ENCODE measurements around the gene MNAT1.
A peak's percentile ranks its signal among the peaks of the same experiment; 100 is the strongest.
"Not testable (repeated sequence)": the region's sequence is repeated elsewhere in the genome, so short reads cannot be mapped to it uniquely, and the experiment has no call there.

The MNAT1 gene

DNA sequence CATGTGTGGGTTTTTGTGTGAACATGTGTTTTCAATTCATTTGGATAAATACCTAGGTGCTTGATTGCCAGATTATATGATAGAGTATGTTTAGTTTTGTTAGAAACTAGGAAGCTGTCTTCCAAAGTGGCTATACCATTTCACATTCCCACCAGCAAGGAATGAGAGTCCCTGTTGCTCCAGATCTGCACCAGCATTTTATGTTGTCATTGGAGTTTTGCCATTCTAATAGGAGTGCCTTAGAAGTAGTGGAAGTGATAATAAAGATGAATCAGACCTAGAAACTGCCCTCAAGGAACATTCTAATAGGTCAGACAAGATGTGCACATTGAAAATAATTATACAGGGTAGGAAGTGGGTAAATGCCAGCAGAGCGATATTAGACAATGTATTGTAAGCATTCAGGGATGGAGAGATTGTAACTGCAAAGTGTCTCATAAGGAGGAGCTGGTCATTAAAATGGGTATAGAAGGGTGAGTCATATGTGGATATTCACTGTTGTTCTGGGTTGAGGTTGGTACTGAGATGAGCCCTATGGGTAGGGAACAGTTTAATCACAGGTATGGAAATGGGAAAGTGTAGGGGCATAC is 71.4 kb downstream of the MNAT1 start:
- TF ChIP-seq POLR2A (IDR thresholded peaks at IDR 0.05; ENCODE audit: low read length) (no peak), GATA1 (IDR thresholded peaks at IDR 0.05; ENCODE audit: low read depth, low read length) (no peak)

DNA sequence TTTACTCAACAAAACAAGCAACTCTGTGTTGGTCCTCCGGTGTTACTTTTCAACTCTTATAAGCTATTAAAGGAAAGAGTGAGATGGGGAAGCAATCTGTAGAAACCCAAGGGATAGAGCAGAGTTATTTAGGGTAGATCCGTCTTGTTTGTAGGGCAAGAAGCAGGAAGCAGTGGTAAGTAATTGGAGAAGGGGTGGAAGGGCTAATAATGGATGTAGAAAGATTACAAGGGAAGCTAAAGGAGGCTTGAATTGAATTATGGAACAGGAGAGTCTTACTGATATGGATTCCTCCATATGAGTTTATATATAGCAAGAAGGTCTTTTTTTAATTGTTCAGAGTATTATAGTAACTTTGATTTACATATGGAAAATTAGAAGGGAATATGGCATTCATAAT is 72.7 kb downstream of the MNAT1 start:
- TF ChIP-seq GATA1 (IDR thresholded peaks at IDR 0.05; ENCODE audit: low read depth, low read length) (no peak), POLR2A (IDR thresholded peaks at IDR 0.05; ENCODE audit: low read length) (no peak)
- DNase-seq, result no peak

More for the DNA sequence above, 71.4 kb downstream of the MNAT1 start:
- DNase-seq, result no peak

DNA sequence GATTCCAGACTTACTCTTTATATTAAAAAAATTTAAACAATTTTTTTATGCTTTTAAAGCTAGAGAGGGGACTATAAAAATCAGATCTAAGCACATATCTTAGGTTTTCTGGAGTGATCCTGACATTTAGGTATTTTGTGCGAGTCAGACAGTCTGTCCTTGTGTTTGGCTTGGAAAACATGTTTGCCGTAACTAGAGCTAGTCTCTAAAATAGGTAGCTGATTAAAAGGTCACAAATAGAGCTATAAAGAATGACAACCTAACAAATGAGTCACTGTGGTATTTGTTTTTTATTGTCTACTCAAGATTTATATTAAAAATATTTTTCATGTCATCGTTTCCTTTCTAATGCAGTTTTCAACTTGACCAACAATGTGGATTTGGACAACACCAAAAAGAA is 73.4 kb downstream of the MNAT1 start:
- no peak for DNase-seq
- no peak for TF ChIP-seq GATA1 (IDR thresholded peaks at IDR 0.05; ENCODE audit: low read depth, low read length)
- no peak for TF ChIP-seq POLR2A (IDR thresholded peaks at IDR 0.05; ENCODE audit: low read length)

DNA sequence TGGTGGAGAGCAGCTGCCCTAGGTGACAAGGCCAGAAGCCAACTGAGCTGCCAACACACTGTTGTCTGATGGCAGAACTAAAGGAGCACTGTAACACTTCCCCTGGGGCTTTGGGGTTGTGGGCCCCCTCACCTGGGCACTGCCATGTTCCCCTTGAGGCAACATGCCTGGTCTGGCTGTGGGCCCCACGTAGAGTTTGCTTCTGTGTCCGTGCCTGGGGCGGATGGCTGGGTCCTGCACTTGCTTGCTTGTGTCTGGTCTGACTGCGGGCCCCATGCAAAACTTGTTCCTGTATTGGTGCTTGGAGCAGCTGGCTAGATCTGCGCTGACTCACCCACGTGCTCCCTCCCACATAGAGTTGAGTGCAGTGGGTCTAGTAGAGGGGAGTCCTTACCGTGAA is 78.4 kb downstream of the MNAT1 start:
- DNase-seq, result no peak

DNA sequence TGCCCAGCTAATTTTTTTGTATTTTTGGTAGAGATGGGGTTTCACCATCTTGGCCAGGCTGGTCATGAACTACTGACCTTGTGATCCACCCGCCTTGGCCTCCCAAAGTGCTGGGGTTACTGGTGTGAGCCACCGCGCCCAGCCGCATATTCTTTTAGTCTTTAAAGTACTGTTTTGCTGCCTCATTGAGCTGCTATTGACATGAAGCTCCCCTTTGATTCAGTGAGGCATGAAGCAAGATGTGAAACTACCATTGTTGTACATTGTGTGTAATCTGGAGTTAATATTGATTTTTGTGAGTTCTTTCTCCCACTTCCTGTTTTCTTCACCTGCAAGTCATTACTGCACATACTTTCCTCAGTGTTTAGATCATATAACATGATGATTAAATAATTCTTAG is 80.8 kb downstream of the MNAT1 start:
- no peak for DNase-seq
- TF ChIP-seq GATA1 (IDR thresholded peaks at IDR 0.05; ENCODE audit: low read depth, low read length) (no peak), POLR2A (IDR thresholded peaks at IDR 0.05; ENCODE audit: low read length) (no peak)

More for the DNA sequence above, 78.4 kb downstream of the MNAT1 start:
- TF ChIP-seq GATA1 (IDR thresholded peaks at IDR 0.05; ENCODE audit: low read depth, low read length) (no peak), POLR2A (IDR thresholded peaks at IDR 0.05; ENCODE audit: low read length) (no peak)

DNA sequence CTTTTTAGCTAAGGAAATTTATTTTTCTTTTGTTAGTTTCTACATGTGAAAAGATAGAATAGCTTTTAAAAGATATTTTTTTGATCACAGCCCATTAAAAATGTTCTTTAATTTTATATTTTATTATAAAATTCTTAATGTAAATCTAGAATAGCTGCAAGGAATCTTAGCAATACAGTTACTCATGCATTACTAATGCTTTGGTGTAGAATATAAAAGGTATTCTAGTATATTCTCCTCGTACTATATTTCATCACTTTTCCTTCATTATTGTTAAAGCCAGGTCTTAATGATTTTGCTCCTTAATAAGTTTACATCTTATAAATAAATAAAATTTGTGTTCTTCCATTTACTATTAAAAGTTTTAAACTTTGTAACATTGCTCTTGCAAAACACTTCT is 82.6 kb downstream of the MNAT1 start:
- DNase-seq, result no peak
- TF ChIP-seq GATA1 (IDR thresholded peaks at IDR 0.05; ENCODE audit: low read depth, low read length), result no peak
- TF ChIP-seq POLR2A (IDR thresholded peaks at IDR 0.05; ENCODE audit: low read length), result no peak

DNA sequence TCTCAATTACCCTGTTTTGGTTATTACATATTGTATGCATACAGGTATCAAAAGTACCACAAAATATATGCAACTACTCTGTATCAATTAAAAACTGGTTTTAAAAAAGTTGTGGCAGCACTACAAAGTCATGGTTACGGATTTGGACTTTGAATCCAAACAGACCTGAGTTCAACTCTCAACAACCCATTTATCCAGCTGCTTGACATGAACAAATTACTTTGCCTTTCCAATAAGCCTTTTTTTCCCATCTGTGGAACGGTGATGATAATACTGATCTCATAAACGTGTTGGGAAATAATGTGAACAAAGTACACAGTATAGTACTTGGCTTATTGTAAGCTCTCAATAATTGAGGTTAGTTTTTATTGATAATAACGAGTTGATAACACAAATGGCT is 85.0 kb downstream of the MNAT1 start:
- no peak for DNase-seq
- TF ChIP-seq POLR2A (IDR thresholded peaks at IDR 0.05; ENCODE audit: low read length) (no peak), GATA1 (IDR thresholded peaks at IDR 0.05; ENCODE audit: low read depth, low read length) (no peak)

DNA sequence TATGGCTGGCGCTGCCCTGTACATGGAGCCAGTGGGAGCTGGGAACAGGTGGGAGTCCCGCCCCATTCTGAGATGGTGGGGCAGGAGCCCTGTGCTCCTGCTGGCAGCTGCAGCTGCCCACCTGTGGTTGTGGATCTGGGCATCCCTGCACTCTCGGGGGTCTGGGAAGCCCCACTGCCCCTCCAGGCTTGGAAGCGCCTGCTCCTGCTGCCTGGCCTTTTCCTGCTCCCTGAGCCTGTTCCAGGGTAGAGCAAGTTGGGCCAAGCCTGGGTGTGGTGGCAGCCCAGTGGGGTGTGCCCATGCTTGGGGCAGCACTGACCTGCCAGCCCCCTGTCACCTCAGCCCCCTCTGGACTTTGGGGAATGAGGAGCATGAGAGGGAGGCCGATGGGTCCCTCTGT is 104.0 kb downstream of the MNAT1 start:
- DNase-seq, result no peak
- TF ChIP-seq GATA1 (IDR thresholded peaks at IDR 0.05; ENCODE audit: low read depth, low read length) (no peak), POLR2A (IDR thresholded peaks at IDR 0.05; ENCODE audit: low read length) (no peak)

DNA sequence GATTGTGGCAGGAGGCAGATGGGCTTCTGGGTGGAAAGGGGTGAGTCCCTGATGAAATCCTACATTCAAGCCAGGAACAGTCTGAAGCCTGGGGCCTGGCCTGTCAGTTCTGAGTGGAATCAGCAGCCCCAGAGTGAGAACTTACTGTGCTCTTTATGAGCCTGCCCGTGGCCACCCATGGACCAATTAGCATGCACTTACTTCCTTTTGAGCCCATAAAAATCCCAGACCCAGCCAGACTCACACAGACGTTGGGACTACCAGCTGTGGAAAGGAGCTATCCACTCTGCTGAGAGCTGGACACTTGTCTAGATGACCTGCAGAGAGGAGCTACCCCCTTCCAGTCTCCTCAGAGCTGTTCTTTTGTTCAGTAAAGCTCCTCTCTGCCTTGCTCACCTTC is 104.5 kb downstream of the MNAT1 start:
- DNase-seq, result no peak
- no peak for TF ChIP-seq GATA1 (IDR thresholded peaks at IDR 0.05; ENCODE audit: low read depth, low read length)
- no peak for TF ChIP-seq POLR2A (IDR thresholded peaks at IDR 0.05; ENCODE audit: low read length)

DNA sequence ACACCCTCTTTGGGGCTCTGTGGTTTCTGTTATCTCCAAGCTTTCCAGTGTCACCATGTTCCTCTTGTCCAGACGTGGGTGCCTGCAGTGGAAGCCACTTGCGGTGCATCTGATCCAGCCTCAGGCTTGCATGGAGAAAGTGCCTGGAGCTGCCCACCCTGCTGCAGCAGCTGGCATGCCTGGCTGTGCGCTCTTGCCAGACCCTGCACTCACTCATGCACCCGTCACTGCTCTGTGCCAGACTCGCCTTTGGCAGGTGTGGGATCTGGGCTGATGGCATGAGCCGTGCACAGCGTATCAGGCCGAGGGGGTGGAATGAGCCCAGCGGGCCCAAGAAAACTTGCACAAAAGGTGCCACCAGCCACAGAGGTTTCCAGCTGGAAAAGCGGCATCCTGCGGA is 105.1 kb downstream of the MNAT1 start:
- no peak for TF ChIP-seq POLR2A (IDR thresholded peaks at IDR 0.05; ENCODE audit: low read length)
- TF ChIP-seq GATA1 (IDR thresholded peaks at IDR 0.05; ENCODE audit: low read depth, low read length), result no peak
- no peak for DNase-seq

DNA sequence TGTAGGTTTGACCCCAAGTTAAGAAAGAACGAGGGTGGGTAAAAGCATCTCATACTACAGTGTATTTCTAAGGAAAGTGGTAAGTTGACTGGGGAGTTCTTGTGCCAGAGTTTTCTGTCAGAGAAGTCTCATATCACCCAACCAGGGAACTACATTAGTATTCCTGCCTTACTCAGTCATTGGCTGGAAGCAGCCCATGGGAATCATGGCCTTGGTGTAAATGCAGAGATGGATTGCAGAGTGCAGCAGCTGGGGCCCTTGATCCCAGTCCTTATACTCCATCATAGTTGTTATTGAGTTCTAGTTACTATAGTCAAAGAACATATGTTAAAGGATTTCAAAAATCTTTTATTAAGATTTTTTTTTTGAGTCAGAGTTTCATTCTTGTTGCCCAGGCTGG is 105.8 kb downstream of the MNAT1 start:
- DNase-seq, result no peak
- TF ChIP-seq POLR2A (IDR thresholded peaks at IDR 0.05; ENCODE audit: low read length), result no peak
- no peak for TF ChIP-seq GATA1 (IDR thresholded peaks at IDR 0.05; ENCODE audit: low read depth, low read length)

DNA sequence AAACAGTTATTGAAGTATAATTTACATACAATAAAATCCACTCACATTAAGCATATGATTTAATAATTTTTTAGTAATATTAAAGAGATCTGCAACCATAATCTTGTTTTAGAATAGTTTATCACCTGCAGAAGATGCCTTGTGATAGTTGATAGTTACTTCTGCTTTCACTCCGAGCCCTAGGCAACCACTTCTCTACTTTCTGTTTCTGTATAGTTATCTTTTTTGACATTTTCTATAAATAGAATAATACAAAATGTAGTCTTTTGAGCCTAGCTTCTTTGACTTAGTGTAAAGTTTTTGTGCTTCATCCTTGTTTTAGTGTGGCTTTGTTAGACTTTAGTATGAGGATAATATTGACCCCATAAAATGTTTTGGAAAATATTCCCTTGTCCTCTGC is 111.0 kb downstream of the MNAT1 start:
- DNase-seq, result no peak
- TF ChIP-seq GATA1 (IDR thresholded peaks at IDR 0.05; ENCODE audit: low read depth, low read length) (no peak), POLR2A (IDR thresholded peaks at IDR 0.05; ENCODE audit: low read length) (no peak)

DNA sequence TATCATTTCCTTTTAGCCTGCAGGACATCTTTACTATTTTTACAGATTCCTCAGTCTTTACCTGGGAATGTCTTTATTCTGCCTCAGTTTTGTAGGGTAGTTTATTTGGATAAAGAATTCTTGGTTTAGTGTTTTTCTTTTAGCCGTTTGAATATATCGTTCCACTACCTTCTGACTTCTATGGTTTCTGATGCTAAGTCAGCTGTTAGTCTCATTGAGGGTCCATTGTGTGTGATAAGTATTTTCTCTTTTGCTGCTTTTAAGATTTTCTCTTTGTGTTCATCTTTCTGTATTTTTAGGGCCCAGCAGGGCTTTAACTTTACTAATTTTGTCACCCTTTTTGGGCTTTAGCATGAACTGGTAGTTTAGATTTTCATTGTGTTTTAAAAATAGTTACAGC is 113.5 kb downstream of the MNAT1 start:
- TF ChIP-seq POLR2A (IDR thresholded peaks at IDR 0.05; ENCODE audit: low read length) (no peak), GATA1 (IDR thresholded peaks at IDR 0.05; ENCODE audit: low read depth, low read length) (no peak)
- DNase-seq, result peak in 1 of 2 experiments; percentile 4

DNA sequence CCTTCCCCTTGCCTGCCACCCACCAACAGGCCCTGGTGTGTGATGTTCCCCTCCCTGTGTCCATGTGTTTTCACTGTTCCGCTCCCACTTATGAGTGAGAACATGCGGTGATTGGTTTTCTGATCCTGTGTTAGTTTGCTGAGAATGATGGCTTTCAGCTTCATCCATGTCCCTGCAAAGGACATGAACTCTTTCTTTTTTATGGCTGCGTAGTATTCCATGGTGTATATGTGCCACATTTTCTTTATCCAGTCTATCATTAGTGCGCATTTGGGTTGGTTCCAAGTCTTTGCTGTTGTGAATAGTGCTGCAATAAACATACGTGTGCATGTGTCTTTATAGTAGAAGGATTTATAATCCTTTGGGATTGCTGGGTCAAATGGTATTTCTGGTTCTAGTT is 117.1 kb downstream of the MNAT1 start:
- not testable (repeated sequence) for DNase-seq

DNA sequence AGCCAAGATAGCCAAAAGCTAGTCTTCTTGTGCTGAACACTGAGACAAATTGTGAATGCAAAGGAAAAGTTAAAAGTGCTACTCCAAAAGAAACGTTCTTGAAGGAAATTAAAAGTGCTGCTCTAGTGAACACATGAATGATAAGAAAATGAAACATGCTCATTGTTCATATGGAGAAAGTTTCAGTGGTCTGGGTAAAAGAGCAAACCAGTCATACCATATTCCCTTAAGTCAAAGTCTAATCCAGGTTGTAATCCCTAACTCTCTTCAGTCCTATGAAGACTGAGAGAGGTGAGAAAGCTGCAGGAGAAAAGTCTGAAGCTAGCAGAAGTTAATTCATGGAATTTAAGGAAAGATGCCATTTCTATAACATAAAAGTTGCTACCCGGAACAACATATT is 121.5 kb downstream of the MNAT1 start:
- DNase-seq, result no peak
- TF ChIP-seq GATA1 (IDR thresholded peaks at IDR 0.05; ENCODE audit: low read depth, low read length), result no peak
- no peak for TF ChIP-seq POLR2A (IDR thresholded peaks at IDR 0.05; ENCODE audit: low read length)

DNA sequence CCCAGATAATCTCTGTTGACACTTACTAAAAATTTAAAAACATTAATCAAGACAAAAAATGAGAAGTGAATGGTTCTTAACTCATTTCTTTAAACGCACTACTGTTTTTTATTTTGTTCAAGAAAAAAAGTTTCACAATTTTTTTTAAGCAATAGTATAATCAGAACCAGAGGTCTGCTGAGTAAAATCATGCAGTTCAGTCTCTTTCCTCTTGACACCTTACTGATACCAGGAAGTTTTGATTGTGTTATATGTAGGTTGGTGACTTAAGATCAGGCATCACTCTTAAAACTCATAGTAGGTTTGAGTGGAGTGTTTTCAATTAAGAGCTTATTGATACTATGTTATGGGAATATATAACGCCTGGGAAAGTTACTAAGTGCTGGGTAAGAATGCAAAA is 125.0 kb downstream of the MNAT1 start:
- DNase-seq, result no peak
- no peak for TF ChIP-seq POLR2A (IDR thresholded peaks at IDR 0.05; ENCODE audit: low read length)
- TF ChIP-seq GATA1 (IDR thresholded peaks at IDR 0.05; ENCODE audit: low read depth, low read length), result no peak
